Measurements from ENCODE around the gene ABLIM1.

DNA sequence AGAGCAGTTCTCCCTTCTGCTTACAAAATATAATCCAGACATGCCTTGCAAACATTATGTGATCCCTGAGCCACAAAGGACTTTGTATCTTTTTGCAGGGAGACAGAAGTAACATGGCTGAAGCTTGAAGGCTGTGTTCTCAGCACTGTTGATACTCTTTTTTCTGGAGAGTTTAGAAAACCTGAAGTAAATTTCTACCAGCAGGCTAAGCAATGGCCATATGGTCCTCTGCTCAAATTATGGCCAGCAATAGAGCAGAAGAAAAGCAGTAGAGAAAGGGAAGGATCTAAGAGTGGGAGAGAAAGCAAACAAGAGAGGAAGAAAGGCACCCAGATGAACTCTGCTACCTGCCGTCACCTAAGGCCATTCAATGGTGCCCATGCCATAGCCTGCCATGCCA is 98.4 kb downstream of the ABLIM1 start:
- TF ChIP-seq, protein P1, sequence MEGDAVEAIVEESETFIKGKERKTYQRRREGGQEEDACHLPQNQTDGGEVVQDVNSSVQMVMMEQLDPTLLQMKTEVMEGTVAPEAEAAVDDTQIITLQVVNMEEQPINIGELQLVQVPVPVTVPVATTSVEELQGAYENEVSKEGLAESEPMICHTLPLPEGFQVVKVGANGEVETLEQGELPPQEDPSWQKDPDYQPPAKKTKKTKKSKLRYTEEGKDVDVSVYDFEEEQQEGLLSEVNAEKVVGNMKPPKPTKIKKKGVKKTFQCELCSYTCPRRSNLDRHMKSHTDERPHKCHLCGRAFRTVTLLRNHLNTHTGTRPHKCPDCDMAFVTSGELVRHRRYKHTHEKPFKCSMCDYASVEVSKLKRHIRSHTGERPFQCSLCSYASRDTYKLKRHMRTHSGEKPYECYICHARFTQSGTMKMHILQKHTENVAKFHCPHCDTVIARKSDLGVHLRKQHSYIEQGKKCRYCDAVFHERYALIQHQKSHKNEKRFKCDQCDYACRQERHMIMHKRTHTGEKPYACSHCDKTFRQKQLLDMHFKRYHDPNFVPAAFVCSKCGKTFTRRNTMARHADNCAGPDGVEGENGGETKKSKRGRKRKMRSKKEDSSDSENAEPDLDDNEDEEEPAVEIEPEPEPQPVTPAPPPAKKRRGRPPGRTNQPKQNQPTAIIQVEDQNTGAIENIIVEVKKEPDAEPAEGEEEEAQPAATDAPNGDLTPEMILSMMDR (IDR thresholded peaks at IDR 0.05): no peak
- no peak for TF ChIP-seq POLR2AphosphoS5 (IDR thresholded peaks at IDR 0.05)
